MCF 10A (cell line): Measurements from ENCODE around the gene GABARAPL2. TPM values are rescaled to one million over a fixed set of nuclear protein-coding genes. Genes with fewer than 3 reads are reported as not detected.

Source experiments
- BruUV-seq: library from RNA; stranded (reverse); fragments of 400-500 nt; replicated peaks from 2 replicates; lab custom pipeline; 2021; lab: Mats Ljungman, UMichigan
- CTCF ChIA-PET: fragments of 300-600 bp; sonication (Branson Sonifier 250); formaldehyde crosslinking; extraction: SDS; loops from one replicate; lab custom pipeline; 2021; ENCODE audit warnings: antibody characterized with exemption, inconsistent platforms; lab: Yijun Ruan, JAX
- POLR2A ChIA-PET: fragments of 300-600, 350-650 bp; sonication (Branson Sonifier 250); formaldehyde crosslinking; extraction: SDS; loops from one replicate; lab custom pipeline; 2020; ENCODE audit warnings: antibody characterized with exemption, inconsistent platforms; lab: Yijun Ruan, JAX
- DNase-seq: peaks from one replicate; pipeline ENCODE4 v3.0.0-alpha.2; 2018; ENCODE audit not compliant: unreplicated experiment
- H3K27ac Mint-ChIP-seq: one replicate; pipeline ENCODE4 v1.8.0; 2022; ENCODE audit warnings: mild to moderate bottlenecking, low read depth, mixed read lengths; ENCODE audit not compliant: unreplicated experiment
- H3K27me3 Mint-ChIP-seq: one replicate; pipeline ENCODE4 v1.8.0; 2022; ENCODE audit warnings: mixed read lengths; ENCODE audit not compliant: insufficient read depth, unreplicated experiment
- H3K36me3 Mint-ChIP-seq: one replicate; pipeline ENCODE4 v1.8.0; 2022; ENCODE audit warnings: mild to moderate bottlenecking, moderate library complexity, mixed read lengths; ENCODE audit not compliant: insufficient read depth, unreplicated experiment
- H3K4me1 Mint-ChIP-seq: one replicate; pipeline ENCODE4 v1.8.0; 2022; ENCODE audit warnings: mixed read lengths; ENCODE audit not compliant: insufficient read depth, unreplicated experiment
- H3K4me3 Mint-ChIP-seq: one replicate; pipeline ENCODE4 v1.8.0; 2022; ENCODE audit warnings: mild to moderate bottlenecking, moderate library complexity, mixed read lengths; ENCODE audit not compliant: unreplicated experiment
- H3K9me3 Mint-ChIP-seq: one replicate; pipeline ENCODE4 v1.8.0; 2022; ENCODE audit warnings: mixed read lengths; ENCODE audit not compliant: unreplicated experiment
- CTCF ChIP-seq: fragments of 200-600 bp; IDR thresholded peaks from one replicate; pipeline ENCODE4 v1.8.0; 2022; ENCODE audit warnings: antibody characterized with exemption, mild to moderate bottlenecking; ENCODE audit not compliant: unreplicated experiment
- intact Hi-C: fragments of 100-400 bp; cut with micrococcal nuclease; formaldehyde crosslinking; loops from 2 replicates; pipeline ENCODE4 v1.14.1; 2022
- total RNA-seq: library from RNA; stranded (reverse); gene quantifications from 2 replicates; pipeline ENCODE4 v1.2.3, GENCODE V29; 2022

Gene GABARAPL2
- total RNA-seq, 1 experiment from 2014 or later, result 61.5 TPM

DNA sequence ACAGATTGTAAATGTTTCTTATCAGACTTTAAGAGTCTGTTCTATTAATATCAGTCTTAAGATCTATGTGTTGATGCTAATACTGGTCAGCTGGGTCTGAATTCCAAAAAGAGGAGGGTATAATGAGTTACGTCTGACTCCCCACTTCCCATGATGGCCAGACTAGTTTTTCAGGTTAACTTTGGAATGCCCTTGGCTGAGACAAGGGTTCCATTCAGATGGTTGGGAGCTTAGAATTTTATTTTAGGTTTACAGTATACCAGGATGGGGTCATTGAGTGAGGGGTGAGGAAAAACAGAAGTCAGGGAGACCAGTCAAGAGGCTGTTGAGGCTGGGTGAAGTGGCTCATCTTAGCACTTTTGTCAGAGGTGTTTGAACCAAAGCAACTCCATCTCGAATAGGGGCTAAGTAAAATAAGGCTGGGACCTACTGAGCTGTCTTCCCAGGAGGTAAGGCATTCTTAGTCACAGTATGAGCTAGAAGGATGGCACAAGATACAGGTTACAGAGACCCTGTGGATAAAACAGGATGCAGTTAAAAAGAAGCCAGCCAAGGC lies 7.3 kb upstream of the GABARAPL2 start:
- no TSS peak for BruUV-seq
- peaks cover 9% of the 10 kb centered on the region for H3K27me3 Mint-ChIP-seq
- H3K36me3 Mint-ChIP-seq, result no peaks in the 10 kb centered on the region
- no peak for TF ChIP-seq CTCF
- no peak overlapping the region for H3K27ac Mint-ChIP-seq
- POLR2A ChIA-PET, result no interaction called here
- DNase-seq, result no peak
- CTCF ChIA-PET, result interaction anchor here (1.0 to 2.4 kb wide), 2 partner anchors 30 to 86 kb away, joined by 4 to 7 read pairs; no protein-coding TSS in a partner anchor
- no peaks in the 10 kb centered on the region for H3K9me3 Mint-ChIP-seq
- H3K4me3 Mint-ChIP-seq, result no peak overlapping the region
- intact Hi-C loops, result no loop called here
- H3K4me1 Mint-ChIP-seq, result peaks cover 6% of the 10 kb centered on the region

DNA sequence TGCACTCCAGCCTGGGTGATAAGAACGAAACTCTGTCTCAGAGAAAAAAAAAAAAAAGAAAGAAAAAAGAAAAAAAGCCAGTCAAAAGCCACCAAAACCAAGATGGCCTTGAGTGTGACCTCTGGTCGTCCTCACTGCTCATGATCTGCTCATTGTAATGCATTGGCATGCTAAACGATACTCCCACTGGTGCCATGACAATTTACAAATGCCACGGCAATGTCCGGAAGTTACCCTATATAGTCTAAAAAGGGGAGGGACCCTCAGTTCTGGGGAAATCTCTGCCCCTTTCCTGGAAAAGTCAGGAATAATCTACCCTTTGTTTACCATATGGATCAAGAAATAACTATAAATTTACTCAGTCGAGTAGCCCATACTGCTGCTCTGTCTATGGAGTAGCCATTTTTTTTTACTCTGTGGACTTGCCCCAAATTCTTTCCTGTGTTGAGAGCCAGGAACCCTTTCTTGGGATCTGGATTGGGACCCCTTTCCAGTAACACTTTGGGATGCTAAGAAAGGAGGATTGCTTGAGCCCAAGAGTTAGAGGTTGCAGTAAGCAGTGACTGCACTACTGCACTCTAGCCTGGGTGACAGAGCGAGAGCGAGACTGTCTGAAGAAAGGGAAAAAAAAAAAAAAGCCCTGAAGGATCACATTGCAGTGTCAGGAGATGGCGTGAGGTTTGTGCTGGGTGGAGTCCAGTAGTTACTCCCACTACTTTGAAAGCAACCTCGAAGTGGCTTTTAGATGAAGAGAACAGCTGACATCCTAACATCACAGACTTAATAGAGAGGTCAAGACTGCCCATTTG lies 6.4 kb upstream of the GABARAPL2 start:
- no peaks in the 10 kb centered on the region for H3K36me3 Mint-ChIP-seq
- peak; percentile 28 for DNase-seq
- intact Hi-C loops, result no loop called here
- ChIA-PET CTCF (interaction anchor here (1.0 to 2.4 kb wide), 3 partner anchors 29 to 94 kb away, joined by 4 to 7 read pairs (median 4); no protein-coding TSS in a partner anchor), POLR2A (interaction anchor here (0.6 to 0.8 kb wide), 2 partner anchors 9 to 13 kb away, joined by 3 to 4 read pairs; no protein-coding TSS in a partner anchor)
- peaks cover 13% of the 10 kb centered on the region for H3K27me3 Mint-ChIP-seq
- BruUV-seq, result no TSS peak
- peaks cover 6% of the 10 kb centered on the region for H3K4me1 Mint-ChIP-seq
- no peaks in the 10 kb centered on the region for H3K9me3 Mint-ChIP-seq
- H3K4me3 Mint-ChIP-seq, result no peak overlapping the region
- no peak for TF ChIP-seq CTCF
- no peak overlapping the region for H3K27ac Mint-ChIP-seq

- CTCF ChIA-PET, result interaction anchor here (0.9 to 4.0 kb wide), 5 partner anchors 9 to 102 kb away, joined by 3 to 22 read pairs (median 4); partner anchors contain the start of genes ADAT1 and TMEM231
- Mint-ChIP-seq H3K9me3 (no peaks in the 10 kb centered on the region), H3K27me3 (peaks cover 13% of the 10 kb centered on the region), H3K4me3 (peak overlapping the region; percentile 83), H3K4me1 (peaks cover 7% of the 10 kb centered on the region), H3K36me3 (peaks cover 22% of the 10 kb centered on the region), H3K27ac (peak overlapping the region; percentile 80)
- no peak for DNase-seq
- no TSS peak for BruUV-seq
- POLR2A ChIA-PET, result interaction anchor here (0.6 to 5.5 kb wide), 17 partner anchors 10 to 316 kb away, joined by 3 to 116 read pairs (median 4); partner anchors contain the start of genes ADAT1, CFDP1, KARS1 and TERF2IP
- TF ChIP-seq CTCF, result no peak
- intact Hi-C loops, result loop anchor here (5.0 kb wide), 1 partner anchor 57 kb away; the partner anchor contains the start of gene ADAT1
These were observed 539 bp upstream of the GABARAPL2 start for GRCh38 chr16:75565640-75566039.
